Bone marrow (tissue), 2 donors: Measurements from ENCODE around the gene PLXNC1.

Experiments
- DNase-seq, 2 donors: peaks; one replicate each; lab custom pipeline; 2025; lab: John Stamatoyannopoulos, UW

The PLXNC1 gene

DNA sequence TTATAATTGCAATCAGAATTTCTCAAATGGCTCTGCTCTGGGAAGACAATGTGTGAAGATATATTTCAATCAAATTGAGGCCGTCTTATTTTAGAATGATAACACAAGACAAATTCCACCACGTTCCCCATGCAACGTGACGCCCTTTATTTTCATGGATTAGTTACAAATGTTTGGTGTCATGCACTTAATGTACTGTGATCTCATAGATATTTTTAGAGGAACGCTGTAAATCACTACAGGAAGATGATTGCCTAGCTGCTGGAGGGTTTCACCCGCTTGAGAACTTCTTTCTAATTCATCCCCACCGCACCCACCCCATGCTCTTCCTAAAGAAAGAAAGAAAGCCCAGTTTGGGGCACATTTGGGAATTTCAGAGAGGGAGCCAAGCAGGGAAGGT is 117.2 kb downstream of the PLXNC1 start:
- DNase-seq: no peak

DNA sequence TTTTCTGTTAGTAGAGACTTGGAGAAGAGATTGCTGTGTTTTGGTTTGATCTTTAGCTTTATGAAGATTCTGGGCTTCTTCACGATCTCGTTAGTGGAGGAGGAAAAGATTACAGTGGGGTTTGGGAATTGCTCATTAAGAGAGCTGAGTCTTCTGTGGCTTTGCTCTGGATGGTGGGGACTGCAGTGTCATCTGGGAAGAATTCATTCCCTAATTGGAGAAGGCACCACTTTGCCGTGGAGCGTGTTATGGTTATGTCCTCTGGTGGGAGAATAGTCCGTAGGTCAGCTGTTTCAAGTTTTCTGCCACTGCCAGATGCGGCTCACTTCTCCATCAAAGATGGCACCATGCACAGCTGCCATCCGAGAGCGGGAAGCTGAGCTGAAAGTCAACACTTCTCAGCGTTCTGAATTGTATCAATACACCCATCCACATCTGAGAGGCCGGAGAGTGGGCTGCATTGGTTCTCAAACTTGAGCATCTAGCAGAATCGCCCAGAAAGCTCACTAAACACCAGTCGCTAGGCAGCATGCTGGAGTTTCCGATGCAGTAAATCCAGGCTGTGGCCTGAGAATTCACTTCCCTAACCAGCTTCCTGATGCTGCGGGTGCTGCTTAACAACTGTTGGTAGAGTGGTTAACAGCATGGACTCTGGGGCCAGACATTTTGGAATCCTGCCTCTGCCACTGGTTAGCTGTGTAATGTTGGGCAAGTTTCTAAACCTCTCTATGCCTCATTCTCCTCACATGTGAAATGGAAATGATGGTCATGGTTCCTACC is 117.8 kb downstream of the PLXNC1 start:
- no peak for DNase-seq

DNA sequence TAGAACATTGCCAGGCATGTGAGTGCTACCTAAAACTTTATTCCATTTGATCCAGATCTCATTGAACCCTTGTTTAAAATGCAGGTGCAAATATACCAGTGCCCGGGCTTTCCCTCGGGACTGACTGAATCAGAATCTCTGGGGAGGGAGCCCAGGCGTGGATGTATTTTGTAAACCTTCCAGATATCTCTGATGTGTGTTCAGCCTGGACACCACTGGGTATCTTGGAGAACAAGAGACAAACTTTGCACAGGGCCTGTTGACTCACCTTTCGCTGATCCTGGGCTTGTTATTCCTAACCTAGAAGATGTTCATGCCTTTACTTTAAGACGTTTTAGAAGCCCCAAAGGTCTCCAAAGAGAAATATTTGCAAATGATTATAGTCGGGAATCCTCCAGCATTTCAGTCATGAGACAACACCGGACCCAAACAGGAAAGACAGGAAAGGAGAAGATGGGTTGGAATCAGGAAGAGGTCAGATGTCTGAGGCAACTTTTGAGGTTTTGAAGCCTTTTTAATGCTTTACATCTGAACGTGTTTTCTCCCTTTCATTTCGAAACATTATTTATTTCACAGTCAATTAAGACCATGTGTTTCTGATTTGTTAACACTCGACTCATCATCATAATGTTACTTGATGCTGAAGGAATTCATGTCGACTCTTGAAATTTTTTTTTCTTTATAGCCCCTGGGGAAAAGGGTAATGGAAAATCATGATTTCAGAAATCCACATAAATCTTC is 118.6 kb downstream of the PLXNC1 start:
- DNase-seq: no peak

DNA sequence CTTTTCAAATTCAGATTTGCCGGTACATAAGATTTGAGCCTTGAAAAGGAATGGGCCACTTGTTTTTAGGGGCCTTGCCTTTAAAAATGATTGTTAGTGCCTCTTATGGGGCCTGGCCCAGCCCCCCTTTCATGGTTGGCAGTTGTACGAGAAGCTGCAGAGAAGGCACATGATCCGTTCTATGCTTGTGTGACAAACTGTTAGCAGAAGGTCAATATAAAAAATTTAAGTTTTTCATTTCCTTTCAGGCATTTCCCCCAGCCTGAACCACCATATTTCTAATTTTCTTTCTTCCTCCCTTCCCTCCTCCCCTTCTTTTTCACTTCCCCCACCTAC is 119.1 kb downstream of the PLXNC1 start:
- no peak for DNase-seq

DNA sequence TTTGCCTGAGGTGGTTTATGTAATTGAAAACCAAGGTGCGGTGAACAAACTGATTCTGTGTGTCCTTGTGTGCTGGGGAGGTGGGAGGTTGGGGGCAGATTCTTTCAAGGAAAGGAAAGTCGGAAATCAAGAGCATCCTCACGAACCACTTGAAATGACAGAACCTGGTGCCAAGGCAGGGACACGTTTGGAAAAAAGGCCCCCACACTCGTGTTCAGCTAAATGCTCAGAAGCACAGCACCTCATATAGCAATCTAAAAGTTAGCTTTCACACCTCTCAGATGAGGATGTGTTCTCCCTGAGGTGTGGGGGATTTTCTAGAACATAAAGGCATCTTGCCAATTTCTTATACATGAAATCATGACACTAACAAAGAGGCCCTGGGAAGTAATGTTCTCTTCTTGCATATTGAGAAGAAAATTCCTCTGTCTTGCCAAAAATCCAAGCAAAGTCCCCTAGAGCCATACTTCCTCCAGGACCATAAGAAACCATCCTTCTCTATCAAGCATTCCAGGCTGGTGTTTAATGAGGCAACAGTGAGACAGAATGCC is 119.6 kb downstream of the PLXNC1 start:
- no peak for DNase-seq

DNA sequence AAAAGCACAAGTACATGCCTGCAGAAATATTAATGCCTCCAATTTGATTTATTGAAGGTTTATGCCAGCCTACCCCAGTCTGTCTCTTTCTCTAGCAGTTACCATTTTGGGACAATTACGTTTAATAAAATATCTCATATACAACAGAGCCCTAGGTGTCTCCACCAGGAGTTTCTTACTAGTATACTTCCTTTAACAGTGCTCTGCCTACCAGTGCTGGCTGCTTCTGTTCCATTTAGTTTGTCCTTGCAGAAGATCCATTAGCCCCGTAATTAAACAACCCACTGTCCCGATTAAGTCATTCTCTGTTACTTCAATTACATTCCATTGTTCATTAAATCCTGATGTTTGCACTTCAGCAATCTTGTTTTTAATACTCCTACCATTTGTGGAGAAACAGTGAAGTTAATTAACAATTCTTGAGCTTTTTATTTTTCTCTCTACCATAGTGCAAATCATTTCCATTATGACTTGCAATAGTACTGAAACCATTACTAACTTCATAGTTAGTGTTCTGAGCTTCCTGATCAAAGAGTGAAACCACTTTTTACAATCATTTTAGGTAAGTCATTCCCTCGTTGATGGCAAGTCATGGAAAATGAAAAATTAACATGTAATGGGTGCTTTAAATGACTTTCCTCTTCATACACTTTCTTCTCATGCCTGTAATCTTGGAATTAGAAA is 121.1 kb downstream of the PLXNC1 start:
- no peak for DNase-seq

DNA sequence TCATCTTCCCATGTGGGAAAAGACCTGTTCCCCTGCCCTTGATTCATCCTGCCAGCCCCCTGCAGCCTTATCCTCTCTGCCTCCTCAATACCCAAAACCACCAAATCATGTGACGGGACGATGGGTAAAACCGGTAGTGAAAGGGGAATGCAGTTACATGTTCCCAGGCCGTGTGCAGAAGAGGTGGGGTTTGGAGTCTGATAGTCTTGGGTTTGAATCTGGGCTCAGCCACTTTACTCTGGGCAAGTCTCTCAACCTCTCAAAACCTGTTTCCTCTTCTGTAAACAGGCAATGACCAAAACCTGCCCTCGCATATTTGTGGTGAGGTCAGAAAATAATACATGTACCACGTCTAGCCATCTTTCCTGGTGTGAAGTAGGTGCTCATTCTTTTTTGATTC is 123.0 kb downstream of the PLXNC1 start:
- DNase-seq: no peak

DNA sequence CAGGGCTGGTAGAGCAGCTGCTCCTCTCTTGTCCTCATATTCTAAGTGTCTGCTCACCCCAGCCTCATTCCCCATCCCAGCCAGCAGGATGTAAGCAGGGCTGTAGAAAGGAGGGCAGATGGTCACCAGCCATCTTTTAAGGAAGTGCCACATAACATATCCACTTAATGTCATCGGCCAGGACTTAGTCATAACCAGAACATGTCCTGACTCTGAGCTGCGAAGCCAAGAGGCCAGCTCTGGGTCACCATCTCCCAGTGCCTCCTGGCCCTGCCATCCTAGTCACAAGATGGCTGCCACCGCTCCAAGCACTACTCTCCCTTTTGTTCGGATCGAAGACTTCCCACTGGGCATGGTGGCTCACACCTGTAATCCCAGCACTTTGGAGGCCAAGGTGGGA is 123.9 kb downstream of the PLXNC1 start:
- no peak for DNase-seq

DNA sequence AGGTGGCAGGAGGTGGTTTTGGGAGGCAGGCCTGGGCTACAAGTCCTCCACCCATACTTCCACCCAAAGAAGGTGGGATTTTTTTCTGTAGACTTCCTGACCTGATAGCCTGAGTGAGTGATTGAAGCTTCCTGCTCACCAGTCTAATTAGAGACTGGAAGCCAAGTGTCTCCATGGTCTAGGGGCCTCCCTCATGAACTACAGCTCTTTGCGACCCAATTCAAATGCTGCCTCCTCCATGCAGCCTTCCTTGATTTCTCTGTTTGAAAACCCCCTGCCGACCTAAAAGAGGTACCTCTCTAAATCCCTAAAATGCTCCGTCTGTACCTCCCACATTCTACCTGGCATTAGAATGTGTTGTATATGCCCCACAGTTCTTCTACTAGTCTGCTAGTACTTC is 124.9 kb downstream of the PLXNC1 start:
- DNase-seq: no peak

DNA sequence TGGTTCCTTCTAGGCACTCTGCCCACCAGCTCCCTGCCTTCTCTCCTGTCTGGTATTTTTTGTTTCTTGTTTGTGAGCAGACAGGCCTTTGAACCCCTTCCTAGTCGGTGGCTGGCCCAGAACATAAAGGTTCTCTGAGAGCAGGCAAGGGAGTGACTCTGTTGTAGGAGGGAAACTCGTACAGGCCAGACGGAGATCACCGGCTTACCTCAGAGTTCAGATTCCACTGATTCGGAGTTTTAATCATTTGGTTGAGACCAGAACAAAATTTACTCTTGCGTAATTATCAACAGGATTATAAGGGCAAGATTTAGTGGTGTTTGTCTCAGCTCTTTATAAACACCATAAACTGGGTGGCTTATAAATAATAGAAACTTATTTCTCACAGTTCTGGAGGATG is 128.3 kb downstream of the PLXNC1 start:
- no peak for DNase-seq

DNA sequence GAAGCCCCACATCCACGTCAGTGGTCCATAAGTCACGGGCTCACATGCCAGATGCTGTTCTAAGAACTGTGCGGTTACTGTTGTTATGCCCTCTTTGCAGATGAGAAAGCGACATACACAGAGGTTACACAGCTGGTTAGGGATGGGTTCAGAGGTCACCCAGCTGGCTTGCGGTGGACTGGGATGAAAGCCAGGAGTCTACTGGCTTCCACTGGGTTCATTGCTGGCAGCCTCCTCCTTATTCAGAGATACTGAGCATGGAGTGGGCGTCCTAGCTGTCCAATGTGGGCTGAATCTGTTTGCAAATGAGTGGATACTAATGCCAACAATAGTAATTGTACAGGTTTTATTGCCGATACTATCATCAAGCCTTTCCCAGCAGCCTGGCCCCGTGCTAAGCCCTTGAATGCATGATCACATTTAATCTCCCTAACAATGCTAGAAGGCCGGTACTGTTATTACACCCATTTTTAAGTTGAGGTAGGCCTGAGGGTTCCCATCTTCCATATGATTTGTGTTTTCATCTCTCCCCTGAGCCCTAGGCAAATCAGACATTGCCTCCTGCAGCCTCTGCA is 129.1 kb downstream of the PLXNC1 start:
- DNase-seq: no peak

DNA sequence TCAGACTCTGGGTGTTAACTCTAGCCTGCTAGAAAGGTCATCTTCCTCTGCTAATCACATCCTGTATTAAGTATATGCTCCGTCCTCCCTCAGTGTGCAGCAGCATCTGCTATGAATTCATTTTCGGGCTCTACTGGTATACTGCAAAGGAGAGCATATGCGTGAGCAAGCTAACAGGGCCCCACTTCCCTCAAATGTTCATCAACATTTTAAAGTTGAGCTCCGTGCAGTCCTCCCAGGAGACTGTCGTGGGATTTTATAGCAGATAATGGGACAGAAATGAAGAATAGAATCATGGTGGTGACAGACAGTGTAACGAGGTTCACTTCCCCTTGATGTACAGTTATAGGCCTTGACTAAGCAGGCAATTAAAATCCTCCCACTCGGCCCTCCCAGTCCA is 131.7 kb downstream of the PLXNC1 start:
- no peak for DNase-seq

DNA sequence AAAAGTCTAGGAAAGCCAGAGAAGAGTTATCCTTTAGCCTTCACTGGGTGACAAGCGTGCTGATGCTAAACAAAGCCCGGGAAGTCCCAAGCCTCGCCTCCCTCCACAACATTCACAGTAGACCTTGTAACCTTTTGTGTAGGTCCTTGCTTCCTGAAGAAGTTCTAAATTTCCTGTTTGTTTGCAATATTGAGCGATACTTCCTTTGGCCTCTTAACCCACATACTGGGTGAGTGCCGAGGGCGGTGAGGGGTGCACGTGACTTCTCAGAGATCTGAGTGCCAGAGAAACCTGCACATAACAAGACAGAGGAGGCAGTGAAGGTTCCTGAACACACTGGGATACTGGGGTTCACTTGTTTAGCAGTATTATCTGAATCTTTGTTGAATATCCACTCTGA is 134.3 kb downstream of the PLXNC1 start:
- no peak for DNase-seq

DNA sequence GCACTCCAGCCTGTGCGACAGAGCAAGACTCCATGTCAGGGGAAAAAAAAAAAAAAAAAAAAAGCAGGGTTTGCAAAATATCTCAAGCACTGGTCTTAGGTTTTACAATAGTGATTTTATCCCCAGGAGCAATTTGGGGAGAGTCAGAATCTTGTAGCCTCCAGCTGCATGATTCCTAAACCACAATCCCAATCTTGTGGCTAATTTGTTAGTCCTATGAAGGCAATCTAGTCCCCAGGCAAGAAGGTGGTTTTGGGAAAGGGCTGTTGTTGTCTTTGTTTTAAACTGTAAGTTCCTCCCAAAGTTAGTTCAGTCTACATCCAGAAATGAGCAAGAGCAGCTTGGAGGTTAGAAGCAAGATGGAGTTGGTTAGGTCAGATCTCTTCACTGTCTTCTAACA is 135.7 kb downstream of the PLXNC1 start:
- DNase-seq: no peak

DNA sequence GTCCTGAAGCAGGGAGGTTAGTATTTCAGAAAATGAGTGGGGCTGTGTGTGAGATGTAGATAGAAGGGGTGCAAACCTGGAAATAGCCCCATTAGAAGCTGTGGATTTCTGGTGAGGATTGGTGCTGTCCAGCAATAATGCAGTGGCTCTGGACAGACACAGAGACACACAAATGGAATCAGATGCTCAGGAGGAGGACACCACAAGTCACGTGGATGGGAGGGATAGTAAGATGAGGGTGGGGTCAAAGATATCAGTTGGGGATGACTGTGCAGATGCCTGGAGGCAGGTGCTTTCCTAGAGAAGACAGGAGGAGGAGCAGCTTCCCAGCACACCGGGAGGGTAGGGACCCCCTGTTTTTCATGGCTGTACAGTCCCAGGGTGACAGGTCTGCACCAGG is 136.5 kb downstream of the PLXNC1 start:
- no peak for DNase-seq

DNA sequence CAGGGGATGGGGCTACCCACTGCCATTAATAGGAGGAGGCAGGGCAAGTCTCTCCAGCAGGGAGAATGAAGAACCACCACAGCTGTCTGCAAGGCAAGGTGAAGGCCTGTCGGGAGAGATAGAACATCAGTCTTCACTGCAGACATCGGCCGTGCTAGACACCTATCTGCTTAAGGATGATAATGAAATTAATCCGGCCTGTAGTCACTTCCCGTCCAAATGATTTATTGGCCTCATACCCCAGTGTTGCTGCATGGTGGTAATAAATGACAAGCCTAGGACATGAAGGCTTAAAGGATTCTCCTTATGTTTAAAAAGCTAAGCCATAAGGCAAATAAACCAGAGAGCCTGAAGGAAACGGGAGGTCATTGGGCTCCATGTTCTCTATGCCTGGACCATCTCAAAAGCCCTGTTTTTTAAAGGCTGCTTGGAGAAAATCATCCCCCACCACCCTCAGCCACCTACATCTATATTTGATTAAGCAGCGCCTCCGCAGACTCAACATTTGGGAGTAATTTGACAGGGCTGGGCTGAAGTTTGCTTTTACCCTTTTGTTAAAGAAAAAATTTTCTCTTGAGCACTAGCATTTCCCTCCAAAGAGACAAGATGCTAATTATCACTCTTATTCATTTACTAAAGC is 137.7 kb downstream of the PLXNC1 start:
- no peak for DNase-seq

DNA sequence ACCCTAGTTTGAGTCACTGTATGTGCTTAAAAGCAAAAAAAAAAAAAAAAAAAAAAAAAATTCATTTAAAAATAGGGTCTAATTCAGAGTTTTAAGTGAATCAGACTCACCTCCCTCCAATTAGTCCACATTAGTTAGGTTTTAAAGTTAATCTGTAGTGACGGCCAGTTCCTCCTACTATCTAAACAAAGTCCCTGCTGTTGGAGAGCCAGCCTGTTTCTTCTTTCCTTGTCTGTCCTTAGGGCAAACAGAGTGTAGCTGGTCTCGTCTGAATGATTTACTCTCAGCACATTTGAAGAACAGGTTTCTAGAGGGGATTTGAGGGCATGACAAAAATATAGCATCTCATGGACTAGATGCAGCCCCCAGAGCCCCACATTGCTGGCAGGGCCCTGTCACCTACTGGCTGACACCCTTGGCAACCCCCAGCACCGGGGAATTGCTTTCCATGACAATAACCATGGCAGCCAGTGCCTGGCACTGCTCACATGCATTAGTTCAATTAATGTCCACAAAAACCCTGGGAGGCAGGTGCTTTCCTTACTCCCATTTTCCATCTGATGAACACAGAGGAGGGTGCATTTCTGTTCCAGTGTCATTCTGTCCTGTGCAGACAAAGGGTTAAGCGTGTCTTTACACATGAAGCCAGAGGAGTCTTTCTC is 138.3 kb downstream of the PLXNC1 start:
- DNase-seq: no peak

DNA sequence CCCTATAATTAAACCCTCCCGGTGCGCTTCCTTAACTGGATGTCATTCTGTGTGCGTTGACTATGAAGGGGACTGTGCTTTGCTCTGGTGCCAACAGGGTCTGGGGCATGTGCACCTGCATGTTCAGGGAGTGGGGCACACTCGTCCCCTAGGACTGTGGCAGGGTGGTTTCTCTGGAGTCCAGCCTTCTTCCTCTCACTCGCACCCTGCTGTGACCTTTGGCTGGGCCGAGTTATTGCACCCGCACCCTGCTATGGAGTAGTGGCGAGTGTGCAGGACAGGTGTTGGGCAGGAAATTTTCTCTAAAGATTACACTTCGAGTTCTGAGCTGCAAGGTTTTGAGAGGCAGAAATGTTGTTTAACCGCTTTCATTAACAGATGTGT is 138.9 kb downstream of the PLXNC1 start:
- DNase-seq: no peak

DNA sequence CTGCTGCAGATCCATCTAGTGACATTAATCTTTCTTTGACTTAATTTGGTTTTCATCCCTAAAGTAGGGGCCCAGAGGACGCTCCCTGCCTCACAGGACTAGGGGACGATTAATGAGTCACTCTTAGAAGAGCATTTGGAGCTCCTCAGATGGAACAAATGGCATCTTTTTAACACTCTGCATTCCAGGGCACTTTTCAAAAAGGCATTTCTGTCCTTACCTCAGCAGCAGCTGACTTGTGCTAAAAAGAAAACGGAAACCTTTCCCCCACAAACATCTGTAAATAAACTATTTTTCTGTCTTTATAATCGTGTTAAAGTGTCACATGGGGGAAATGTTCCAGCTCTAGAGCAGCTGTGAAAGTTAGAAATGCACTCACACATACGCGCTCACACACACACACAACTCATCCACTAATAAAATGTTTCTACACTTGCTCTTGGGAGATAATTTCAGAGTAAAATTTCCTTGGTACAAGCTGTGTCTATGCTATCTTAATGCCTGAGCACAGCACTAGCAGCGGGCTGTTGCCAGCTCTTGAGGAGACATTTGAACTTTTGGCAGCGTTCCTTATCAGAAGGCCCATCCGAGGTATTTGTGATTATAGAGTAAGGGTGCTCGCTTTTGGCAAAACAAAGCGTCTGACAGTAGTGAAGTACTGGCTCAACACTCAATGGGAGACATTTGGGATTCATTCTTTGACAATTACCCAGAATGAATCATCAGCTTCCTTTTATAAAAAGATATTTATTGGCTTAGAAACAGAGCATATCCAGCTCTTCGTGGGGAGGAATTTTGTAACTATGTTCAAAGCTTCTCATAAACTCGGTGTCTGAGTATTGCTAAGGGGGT is 141.3 kb downstream of the PLXNC1 start:
- no peak for DNase-seq

DNA sequence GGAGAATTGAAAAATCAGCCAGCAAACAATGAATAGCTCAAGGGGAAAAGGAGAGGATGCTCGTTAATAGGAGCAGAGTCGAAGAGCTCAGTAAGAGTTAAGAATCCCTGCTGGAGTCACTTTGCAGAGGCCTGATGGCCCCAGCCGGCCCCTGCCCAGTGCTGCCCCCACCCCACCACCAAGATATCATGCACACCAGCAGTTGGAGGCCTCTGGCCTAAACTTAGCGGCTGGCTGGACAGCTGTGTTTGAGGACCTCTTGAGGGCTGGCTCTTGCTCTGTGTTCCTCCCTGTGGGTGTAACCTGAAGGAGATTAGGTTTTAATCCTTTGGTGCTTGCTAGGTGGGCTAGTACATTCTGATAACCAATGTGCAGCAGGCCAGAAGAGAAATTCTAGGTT is 142.0 kb downstream of the PLXNC1 start:
- no peak for DNase-seq
